Medulla oblongata (tissue), 1 donor: ENCODE results near the gene OR7D2.
"Not testable (repeated sequence)": the region's sequence is repeated elsewhere in the genome, so short reads cannot be mapped to it uniquely, and the experiment has no call there.

Source experiments
- DNase-seq: peaks from one replicate; pipeline ENCODE4 v3.0.0-alpha.2; 2015; ENCODE audit errors: extremely low spot score

OR7D2 gene

DNA sequence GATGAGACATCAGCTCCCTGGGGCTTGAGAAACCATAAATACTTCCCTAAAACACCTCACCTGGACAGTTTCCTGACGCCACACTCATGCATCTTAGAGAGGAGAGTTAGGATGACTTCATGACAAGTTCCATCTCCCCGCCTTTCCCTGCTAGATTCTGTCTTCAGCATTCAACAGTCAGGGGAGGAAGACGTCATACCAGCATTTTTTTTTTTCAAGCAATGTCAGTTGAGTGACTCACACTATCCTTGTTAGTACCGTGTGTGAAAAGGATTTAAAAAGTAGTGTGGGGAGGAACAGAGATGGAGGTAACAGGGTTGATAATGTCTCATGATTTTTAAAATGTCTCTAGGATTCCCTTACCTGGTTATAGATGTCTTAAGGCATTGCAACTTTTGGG, at the start of gene OR7D2:
Gene OR7D2 (plus strand): TSS at position 79 of the 400 bp plus-strand sequence. CDS start 6,803 bp downstream, outside the sequence.
- no peak for DNase-seq

- peak; percentile 13 for DNase-seq
Measured at GRCh38 chr19:9130965-9131364, 47.8 kb upstream of the OR7D2 start.

DNA sequence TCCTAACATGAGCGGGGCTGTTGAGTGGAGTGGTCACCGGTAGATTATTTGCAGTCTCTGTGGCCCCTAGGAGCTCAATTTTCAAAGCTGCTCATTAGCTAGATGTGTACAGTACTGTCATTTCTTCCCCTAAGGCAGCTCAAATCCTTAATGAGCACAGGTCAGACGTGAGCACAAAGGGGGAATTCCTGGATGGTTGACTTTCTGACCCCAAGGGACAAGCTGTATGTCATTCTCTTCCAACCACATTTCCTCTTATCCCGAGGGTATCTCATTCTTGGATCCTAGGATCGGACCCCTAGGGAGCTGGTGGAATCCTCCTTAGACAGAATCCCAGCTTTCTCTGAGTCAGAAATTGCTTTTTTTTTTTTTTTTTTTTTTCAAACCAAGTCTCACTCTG, 46.4 kb upstream of the OR7D2 start:
- no peak for DNase-seq

DNA sequence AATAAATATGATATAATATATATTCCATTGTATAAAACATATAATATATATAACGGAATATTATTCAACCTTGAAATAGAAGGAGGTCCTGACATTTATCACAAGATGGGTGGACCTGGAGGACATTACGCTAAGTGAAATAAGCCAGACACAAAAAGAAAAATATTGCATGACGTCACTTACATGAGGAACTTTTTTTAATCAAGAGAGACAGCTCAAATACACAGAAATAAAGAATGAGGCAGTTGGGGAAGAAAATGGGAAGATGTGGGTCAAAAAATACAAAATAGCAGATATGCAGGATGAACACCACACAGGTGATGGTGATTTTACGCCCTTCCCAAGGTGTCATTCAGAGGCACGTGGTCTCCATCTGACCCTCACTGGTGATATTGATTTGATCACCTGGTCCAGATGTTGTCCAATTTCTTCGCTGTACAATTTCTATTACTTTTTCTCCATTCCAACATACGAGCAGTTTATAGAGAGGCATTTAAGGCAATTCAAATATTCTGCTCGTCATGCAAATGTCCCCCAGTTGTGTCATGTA, 39.1 kb upstream of the OR7D2 start:
- DNase-seq: no peak

DNA sequence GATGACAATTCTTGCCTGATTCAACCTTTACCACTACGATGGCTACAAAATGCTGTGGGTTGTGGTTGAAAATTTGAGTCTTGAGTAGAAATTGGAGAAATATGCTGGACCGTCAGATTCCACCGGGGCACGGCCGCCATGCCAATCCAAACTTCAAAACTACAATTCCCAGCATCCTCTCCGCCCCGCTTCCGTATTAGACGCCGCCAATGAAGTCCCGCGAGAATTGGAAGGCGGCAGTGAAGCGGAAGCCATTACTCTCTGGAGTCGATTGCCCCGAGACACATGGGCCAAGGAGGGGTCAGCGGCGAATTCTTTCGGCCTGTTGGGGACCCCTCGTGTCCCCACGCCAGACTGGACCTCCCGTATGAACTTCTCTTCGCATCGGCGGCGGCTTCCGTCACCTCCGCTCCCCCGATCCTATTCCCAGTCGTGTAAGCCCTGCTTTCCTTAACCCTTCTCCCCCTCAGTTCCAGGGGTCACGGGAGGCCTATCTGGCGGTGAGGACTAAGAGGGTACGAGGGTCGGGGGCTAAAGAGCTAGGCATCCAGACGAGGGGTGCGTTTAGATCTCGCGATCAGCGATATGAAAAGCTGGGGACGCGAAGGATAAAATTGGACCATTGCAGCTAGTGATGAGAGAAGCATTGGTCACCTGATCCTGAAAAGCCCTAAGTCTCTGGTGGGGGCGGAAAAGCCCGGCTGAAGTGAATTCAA, 38.5 kb upstream of the OR7D2 start, which contains the start of gene ZNF317:
Gene ZNF317 (plus strand): TSS at position 239 of the 716 bp plus-strand sequence. CDS start 15,620 bp downstream, outside the sequence.
- peak; percentile 98 for DNase-seq

DNA sequence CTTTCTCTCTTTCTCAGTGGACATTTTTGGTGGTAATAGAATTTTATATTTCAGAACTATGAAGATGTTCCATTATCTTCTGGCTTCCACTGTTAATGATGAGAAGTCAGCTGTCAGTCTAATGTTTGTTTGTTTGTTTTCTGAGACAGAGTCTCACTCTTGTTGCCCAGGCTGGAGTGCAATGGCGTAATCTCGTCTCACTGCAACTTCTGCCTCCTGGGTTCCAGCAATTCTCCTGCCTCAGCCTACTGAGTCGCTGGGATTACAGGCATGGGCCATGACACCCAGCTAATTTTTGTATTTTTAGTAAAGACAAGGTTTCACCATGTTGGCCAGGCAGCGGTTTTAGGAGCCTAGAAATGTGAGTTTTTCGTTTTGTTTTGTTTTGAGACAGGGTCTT, 33.9 kb upstream of the OR7D2 start:
- DNase-seq: no peak

GRCh38 chr19:9146882-9147281, 31.9 kb upstream of the OR7D2 start:
- DNase-seq: no peak

DNA sequence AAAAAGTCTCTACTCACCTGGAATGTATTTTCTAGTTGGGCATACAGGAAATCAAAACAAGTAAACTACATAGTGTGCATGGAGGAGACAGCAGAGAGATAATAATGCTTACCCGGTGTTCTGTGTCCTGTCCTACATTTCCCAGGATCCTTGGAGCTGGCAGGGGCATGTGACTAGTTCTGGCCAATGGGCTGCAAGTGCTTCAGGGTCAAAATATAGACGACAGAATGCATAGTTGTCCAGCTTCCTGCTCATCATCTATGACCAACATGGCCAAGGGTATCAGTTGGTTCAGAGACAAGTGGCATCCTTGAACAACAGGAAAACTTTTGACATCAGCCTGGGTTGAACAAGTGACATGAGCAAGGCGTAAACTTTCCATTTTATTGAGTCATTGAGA, 30.1 kb upstream of the OR7D2 start:
- DNase-seq: no peak

GRCh38 chr19:9149997-9150396, 28.8 kb upstream of the OR7D2 start:
- DNase-seq: no peak

DNA sequence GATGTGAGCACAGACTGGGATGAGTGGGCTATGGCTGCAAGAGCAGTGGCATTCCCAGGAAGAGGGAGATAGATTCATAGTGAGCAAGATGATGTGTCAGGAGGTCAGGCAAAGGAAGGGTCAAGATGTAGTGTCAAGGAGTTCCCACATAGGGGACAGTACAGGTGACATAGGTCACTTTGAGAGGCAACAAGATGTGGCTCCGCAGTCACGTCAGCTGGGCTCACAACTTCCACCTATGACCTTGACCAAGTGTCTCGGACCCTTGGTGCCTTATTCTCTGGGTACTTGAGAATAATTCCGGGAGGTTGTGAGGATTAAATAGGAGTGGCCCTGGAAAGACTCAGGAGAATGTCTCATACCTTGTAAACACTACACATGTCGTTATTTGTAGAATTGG, 28.1 kb upstream of the OR7D2 start:
- DNase-seq: no peak

- DNase-seq: no peak
Measured at GRCh38 chr19:9151367-9151766, 27.4 kb upstream of the OR7D2 start.

GRCh38 chr19:9155591-9155990, 23.2 kb upstream of the OR7D2 start:
- no peak for DNase-seq

DNA sequence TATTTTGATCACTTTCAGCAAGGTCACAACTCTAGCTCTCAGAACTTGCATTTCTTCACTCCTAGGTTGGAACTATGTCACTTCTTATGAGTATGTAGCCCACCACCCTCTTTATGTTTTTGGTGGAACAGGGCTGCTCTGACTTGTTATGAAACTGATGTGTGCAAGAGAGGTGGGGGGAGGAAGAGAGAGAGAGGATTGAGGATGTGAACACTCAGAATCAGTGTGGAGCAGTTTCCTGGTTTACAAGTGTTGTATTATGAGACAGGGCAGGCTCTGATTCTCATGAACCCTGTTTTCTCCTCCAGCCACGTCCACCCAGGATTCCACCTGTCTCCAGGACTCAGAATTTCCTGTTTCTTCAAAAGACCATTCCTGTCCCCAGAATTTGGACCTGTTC, 22.5 kb upstream of the OR7D2 start:
- DNase-seq: no peak

GRCh38 chr19:9159891-9160290, 18.9 kb upstream of the OR7D2 start:
- no peak for DNase-seq

DNA sequence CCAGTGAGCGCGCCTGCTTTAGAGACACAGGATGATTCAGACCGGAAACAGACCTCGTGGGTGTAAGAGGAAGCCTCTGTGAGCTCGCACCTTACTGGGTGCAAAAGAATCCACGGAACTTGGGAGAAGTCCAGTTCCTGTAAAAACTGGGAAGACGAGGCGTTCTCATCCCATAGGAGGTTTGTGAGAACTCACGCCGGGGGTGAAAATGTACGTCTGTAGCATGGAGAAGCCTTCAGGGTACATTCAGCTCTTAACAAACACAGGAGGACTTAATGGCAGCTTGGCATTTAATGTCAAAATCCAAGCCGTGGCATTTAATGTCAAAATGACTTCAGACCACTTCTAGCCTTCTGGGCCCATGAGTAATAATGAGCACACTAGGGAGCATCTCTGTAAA, 17.4 kb upstream of the OR7D2 start:
- no peak for DNase-seq

DNA sequence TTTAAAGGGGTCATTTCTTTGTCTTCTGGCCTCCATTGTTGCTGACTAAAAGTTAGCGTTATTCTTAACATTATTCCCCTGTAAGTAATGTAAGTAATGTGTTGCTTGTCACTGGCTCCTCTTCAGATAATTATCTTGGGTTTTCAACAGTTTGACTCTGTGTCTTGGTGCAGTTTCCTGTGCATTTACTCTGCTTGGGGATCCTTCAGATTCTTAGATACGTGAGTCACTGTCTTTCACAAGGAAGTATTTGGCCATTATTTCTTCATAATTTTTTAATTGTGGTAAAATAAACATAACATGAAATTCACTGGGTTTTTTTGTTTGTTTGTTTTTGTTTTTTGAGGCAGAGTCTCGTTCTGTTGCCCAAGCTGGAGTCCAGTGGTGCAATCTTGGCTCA, 13.5 kb upstream of the OR7D2 start:
- no peak for DNase-seq

DNA sequence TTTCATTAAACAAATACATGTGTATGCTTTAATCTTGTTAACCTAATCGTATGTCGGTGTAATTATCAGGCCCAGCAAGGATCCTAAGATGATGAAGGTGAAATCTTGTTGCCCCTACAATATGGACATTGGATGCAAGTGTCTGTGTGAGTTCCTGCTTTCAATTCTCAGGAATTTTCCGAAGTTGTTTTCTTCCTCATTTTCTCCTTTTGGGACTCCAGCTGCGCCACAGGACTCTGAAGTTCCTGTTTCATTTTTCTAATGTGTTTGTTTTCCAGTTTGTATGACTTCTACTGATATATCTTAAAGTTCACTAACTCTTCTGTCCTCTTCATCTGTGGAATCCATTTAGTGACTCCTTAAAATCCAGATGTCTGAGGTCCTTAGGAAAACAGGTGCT, 11.9 kb upstream of the OR7D2 start:
- DNase-seq: peak; percentile 9

GRCh38 chr19:9171393-9171991, 7.3 kb upstream of the OR7D2 start:
- DNase-seq: no peak

- no peak for DNase-seq
Measured at GRCh38 chr19:9175326-9175725, 3.5 kb upstream of the OR7D2 start.

- DNase-seq: no peak
Measured at GRCh38 chr19:9183000-9183399, 4.2 kb downstream of the OR7D2 start.

DNA sequence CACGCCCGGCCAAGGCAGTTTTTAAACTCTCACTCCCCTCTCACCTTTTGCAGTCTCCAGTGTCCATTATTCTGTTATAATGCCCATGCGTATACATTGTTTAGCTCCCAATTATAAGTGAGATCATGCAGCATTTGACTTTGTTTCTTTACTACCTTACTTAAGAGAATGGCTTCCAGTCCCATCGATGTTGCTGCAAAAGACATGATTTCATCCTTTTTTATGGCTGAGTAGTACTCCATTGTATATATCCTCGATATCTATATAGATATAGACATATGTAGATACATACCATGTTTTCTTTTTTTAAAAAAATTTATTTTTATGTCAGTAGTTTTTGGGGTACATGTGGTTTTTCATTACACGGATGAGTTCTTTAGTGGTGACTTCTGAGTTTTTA, 8.4 kb downstream of the OR7D2 start:
- DNase-seq: no peak

DNA sequence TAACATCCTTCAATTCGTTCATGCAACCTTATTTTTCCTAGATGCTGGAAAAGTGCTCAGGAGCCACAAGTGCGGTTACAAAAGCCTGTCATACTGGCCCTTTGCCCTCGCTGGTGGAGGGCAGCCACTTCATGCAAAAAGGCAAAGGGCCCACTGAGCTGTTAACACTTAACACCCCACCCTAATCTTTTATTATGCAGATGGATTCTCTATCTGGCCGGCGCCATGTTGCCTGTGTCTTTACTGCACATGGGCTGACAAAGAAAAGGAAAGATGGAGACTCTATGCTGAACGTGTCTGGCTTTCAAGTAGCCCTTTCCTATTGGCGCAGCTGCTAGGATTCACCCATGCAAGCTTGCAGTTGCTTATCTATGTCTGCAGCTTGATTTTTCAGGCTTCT, 10.8 kb downstream of the OR7D2 start:
- no peak for DNase-seq

DNA sequence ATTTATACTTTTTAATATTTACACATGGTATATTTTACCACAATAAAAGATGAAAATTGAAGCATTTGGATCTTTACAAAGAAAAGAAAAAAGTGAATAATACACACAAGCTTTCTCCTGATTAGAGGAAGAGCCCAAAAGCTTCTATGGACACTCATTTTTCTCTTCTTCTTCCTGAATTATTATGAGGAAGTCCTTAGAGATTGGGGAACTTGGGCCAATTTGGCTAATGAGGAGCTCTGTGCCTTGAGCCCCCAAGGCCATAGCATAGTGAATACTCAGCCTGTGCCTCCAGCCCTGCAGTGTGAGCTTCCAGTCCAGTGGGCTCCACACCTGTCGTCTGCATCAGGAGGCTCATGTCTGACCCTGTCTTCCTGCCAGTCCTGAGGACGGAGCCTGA, 19.3 kb downstream of the OR7D2 start:
- not testable (repeated sequence) for DNase-seq
